Left ventricle myocardium inferior (tissue), 1 donor: ENCODE results near the gene PARP2. TPM values are rescaled to one million over a fixed set of nuclear protein-coding genes. Genes with fewer than 3 reads are reported as not detected.
A peak's percentile ranks its signal among the peaks of the same experiment; 100 is the strongest.

Experiments used
- DNase-seq: peaks from one replicate; pipeline ENCODE4 v3.0.0-alpha.2; 2020
- H3K27ac ChIP-seq: fragments of 200-600 bp; replicated peaks from 2 replicates; pipeline ENCODE4 v1.8.0; 2021
- H3K27me3 ChIP-seq: fragments of 200-600 bp; 2 replicates; pipeline ENCODE4 v1.8.0; 2021; ENCODE audit warnings: low read depth
- H3K36me3 ChIP-seq: fragments of 200-600 bp; 2 replicates; pipeline ENCODE4 v1.8.0; 2021
- H3K4me1 ChIP-seq: fragments of 200-600 bp; 2 replicates; pipeline ENCODE4 v1.8.0; 2021
- H3K4me3 ChIP-seq: fragments of 200-600 bp; 2 replicates; pipeline ENCODE4 v1.8.0; 2021; ENCODE audit warnings: mild to moderate bottlenecking, moderate library complexity
- H3K9me3 ChIP-seq: fragments of 200-600 bp; replicated peaks from 2 replicates; pipeline ENCODE4 v1.8.0; 2021
- intact Hi-C: fragments of 100-400 bp; cut with micrococcal nuclease; formaldehyde crosslinking; loops from one replicate; pipeline ENCODE4 v1.11.0; 2022
- total RNA-seq: library from RNA; stranded (reverse); fragmentation: NEBNext Ultra II Directional; extraction: Animal tissue kit (Norgen Biotek cat#: 25700); gene quantifications from one replicate; pipeline ENCODE4 v1.2.1, GENCODE V29; 2021
- TF ChIP-seq, protein P1 (sequence below): fragments of 200-600 bp; IDR thresholded peaks from 2 replicates; pipeline ENCODE4 v1.8.0; 2021; ENCODE audit warnings: antibody characterized with exemption, mild to moderate bottlenecking, borderline replicate concordance
- donor health status: DM: no; HTN: yes; CAD: no; lungs with severe emphysema.

The PARP2 gene
- total RNA-seq, 1 donor from 2014 or later, result 15.6 TPM

DNA sequence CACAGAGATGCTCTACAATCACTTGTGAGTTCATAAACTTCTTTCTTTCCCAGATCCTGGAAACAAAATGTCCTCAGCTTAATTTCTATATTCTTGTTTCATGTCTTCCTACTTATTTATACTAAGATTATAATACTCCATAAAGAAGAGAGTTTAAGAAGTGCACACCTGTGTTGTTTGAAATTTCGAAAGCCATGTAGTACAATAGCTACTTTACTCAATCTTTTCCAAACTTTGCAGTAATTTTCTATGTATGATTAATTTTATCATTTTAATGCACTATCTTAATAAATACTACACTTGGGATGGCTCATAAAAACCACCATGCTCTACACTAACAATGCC, 37.4 kb upstream of the PARP2 start:
- no peak overlapping the region for H3K27ac ChIP-seq
- peak overlapping the region; percentile 85 for H3K4me3 ChIP-seq
- H3K36me3 ChIP-seq, result peaks cover 10% of the 10 kb centered on the region
- DNase-seq, result no peak
- H3K27me3 ChIP-seq, result no peaks in the 10 kb centered on the region
- peaks cover 22% of the 10 kb centered on the region for H3K4me1 ChIP-seq
- TF ChIP-seq, protein P1, sequence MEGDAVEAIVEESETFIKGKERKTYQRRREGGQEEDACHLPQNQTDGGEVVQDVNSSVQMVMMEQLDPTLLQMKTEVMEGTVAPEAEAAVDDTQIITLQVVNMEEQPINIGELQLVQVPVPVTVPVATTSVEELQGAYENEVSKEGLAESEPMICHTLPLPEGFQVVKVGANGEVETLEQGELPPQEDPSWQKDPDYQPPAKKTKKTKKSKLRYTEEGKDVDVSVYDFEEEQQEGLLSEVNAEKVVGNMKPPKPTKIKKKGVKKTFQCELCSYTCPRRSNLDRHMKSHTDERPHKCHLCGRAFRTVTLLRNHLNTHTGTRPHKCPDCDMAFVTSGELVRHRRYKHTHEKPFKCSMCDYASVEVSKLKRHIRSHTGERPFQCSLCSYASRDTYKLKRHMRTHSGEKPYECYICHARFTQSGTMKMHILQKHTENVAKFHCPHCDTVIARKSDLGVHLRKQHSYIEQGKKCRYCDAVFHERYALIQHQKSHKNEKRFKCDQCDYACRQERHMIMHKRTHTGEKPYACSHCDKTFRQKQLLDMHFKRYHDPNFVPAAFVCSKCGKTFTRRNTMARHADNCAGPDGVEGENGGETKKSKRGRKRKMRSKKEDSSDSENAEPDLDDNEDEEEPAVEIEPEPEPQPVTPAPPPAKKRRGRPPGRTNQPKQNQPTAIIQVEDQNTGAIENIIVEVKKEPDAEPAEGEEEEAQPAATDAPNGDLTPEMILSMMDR, result no peak
- no peaks in the 10 kb centered on the region for H3K9me3 ChIP-seq
- intact Hi-C loops, result no loop called here

DNA sequence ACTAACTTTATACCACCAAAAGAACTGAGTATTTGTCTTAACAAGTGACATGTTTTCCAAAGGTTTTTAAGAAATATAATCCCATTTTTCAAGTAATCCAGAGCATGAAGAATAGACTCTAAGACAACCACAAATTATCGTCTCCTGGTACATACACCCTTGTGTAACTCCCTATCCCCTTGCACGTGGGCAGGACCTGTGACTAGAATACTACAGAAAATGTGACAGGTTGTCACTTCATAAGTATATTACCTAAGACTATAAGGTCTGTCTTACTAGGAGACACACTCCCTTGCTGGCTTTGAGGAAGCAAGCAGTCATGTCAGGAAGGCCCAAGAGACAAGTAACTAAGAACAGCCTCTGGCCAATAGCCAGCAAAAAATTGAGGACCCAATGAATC, 29.4 kb upstream of the PARP2 start:
- intact Hi-C loops, result no loop called here
- H3K27ac ChIP-seq, result no peak overlapping the region
- TF ChIP-seq, protein P1, result no peak
- DNase-seq, result no peak
- no peaks in the 10 kb centered on the region for H3K27me3 ChIP-seq
- no peak overlapping the region for H3K4me3 ChIP-seq
- peaks cover 75% of the 10 kb centered on the region for H3K36me3 ChIP-seq
- no peaks in the 10 kb centered on the region for H3K9me3 ChIP-seq
- H3K4me1 ChIP-seq, result no peaks in the 10 kb centered on the region

DNA sequence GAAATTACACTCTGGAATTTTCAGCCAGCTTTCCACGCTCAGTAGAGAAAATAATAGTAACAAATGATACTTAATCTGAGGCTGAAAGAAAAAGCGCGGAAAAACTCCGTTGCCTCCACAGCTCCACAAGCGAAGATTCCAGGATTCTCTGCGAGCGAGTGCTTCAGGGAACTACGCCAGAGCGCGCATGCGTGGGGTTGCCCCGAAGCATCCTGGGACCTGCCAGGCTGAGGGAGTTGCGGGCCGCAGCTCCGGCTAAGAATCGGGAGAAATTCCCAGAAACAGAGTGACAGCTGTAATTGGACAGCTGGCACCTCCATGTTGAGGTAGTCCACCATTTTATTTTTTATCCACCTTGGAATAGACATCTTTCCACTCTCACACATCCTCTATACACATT, 25.7 kb upstream of the PARP2 start:
- intact Hi-C loops, result no loop called here
- DNase-seq, result no peak
- no peaks in the 10 kb centered on the region for H3K27me3 ChIP-seq
- H3K9me3 ChIP-seq, result no peaks in the 10 kb centered on the region
- TF ChIP-seq, protein P1, result no peak
- no peak overlapping the region for H3K4me3 ChIP-seq
- H3K27ac ChIP-seq, result no peak overlapping the region
- H3K4me1 ChIP-seq, result peaks cover 6% of the 10 kb centered on the region
- peaks cover 95% of the 10 kb centered on the region for H3K36me3 ChIP-seq

DNA sequence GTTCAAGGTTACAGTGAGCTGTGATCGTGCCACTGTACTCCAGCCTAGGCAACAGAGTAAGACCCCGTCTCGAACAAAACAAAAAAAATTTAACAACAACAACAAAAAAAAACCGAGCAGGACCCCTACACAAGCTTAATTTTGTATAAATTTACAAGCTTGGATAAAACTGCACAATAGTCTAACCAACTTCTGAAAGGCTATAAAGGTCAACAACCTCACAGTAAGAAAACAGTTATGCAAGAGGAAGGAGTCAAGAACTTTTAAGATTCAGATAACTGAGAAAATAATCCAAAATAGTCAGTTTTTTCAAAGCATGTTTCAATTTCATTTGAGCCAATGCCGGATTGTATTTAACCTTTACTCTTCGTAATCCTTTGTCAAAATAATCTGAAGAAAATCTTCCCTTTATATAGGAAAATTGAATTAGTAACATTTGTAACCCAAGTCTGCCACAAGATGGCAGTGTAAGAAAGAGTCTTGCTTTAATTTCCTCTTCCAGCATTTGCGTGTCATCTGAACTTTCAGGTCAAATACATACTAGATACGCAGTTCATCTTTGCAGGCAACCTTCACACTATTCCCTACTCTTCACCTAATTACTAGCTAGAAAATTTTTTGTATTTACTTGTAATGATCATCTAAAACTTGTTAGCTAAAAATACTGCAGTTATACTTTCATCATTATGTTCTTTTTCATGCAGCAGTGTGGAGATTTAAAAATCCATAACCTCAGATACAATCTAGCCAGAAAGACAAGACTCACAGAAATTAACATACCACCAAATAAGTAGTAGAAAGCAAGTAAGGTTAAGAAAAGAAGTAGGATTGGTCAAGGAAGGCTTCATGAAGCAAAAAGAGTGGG, 16.2 kb upstream of the PARP2 start:
- peak overlapping the region; percentile 30 for H3K27ac ChIP-seq
- TF ChIP-seq, protein P1, result peak; percentile 84
- H3K4me1 ChIP-seq, result peaks cover 42% of the 10 kb centered on the region
- no peak overlapping the region for H3K4me3 ChIP-seq
- H3K9me3 ChIP-seq, result no peaks in the 10 kb centered on the region
- H3K36me3 ChIP-seq, result peaks cover 57% of the 10 kb centered on the region
- no peak for DNase-seq
- H3K27me3 ChIP-seq, result no peaks in the 10 kb centered on the region
- intact Hi-C loops, result loop anchor here (5.0 kb wide), 1 partner anchor 285 kb away; no protein-coding TSS in a partner anchor

DNA sequence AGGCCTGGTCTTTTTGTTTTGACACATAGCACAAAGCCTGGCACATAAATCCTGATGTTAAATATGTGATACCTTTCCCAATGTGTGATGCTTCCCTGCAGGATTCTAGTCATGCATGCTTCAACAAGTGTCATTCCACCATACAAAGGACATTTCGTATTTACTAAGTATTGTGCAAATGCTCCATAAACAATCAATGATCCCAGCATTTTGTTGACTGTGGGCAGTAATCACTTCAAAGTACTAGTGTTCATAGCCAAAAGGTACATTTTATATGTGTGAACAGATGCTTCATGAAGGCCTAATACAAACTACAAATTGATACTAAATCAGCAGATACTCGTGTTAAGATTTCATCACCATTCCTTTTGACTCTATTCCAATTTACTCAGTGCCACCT, 14.7 kb upstream of the PARP2 start:
- Histone ChIP-seq H3K4me1 (peaks cover 55% of the 10 kb centered on the region), H3K4me3 (no peak overlapping the region), H3K27me3 (no peaks in the 10 kb centered on the region), H3K36me3 (peaks cover 42% of the 10 kb centered on the region), H3K27ac (no peak overlapping the region), H3K9me3 (no peaks in the 10 kb centered on the region)
- intact Hi-C loops, result loop anchor here (5.0 kb wide), 1 partner anchor 284 kb away; no protein-coding TSS in a partner anchor
- DNase-seq, result no peak
- TF ChIP-seq, protein P1, result no peak
